Lower lobe of right lung (tissue), 2 donors: ENCODE results near the gene BLM. TPM values are rescaled to one million over a fixed set of nuclear protein-coding genes. Genes with fewer than 3 reads are reported as not detected.
A peak's percentile ranks its signal among the peaks of the same experiment; 100 is the strongest.

Experiments
- ATAC-seq, 2 donors: fragments of 200-7000 bp; cut with Tn5 transposase; one replicate each; pipeline ENCODE4 v1.9.1; 2020 to 2022; ENCODE audit warnings: mild to moderate bottlenecking in 2 of 2, moderate library complexity in 2 of 2
- DNase-seq: peaks from one replicate; pipeline ENCODE4 v3.0.0-alpha.2; 2020
- H3K27ac ChIP-seq: fragments of 200-600 bp; one replicate; pipeline ENCODE4 v1.8.0; 2022
- H3K27me3 ChIP-seq: fragments of 200-600 bp; one replicate; pipeline ENCODE4 v1.8.0; 2022; ENCODE audit warnings: low read depth
- H3K36me3 ChIP-seq: fragments of 200-600 bp; one replicate; pipeline ENCODE4 v1.8.0; 2022; ENCODE audit warnings: mild to moderate bottlenecking
- H3K4me1 ChIP-seq: fragments of 200-600 bp; one replicate; pipeline ENCODE4 v1.8.0; 2022
- H3K4me3 ChIP-seq: fragments of 200-600 bp; one replicate; pipeline ENCODE4 v1.8.0; 2022; ENCODE audit warnings: mild to moderate bottlenecking
- H3K9me3 ChIP-seq: fragments of 200-600 bp; one replicate; pipeline ENCODE4 v1.8.0; 2022
- CTCF ChIP-seq: fragments of 200-600 bp; IDR thresholded peaks from one replicate; pipeline ENCODE4 v1.8.0; 2022; ENCODE audit warnings: antibody characterized with exemption, mild to moderate bottlenecking
- intact Hi-C: fragments of 100-400 bp; cut with DNase I; formaldehyde crosslinking; loops from one replicate; pipeline ENCODE4 v1.11.0; 2022
- total RNA-seq: library from RNA; stranded (reverse); fragmentation: NEBNext Ultra II Directional; extraction: Animal tissue kit (Norgen Biotek cat#: 25700); gene quantifications from one replicate; pipeline ENCODE4 v1.2.1, GENCODE V29; 2021
- donor health status: DM: no; HTN: yes; CAD: no; lungs with severe emphysema.

Gene BLM
- total RNA-seq, 1 donor from 2014 or later = 2.0 TPM

GRCh38 chr15:90838139-90838538 lies 121.0 kb downstream of the BLM start:
- intact Hi-C loops = no loop called here
- no peak for TF ChIP-seq CTCF
- Histone ChIP-seq H3K4me3 (no peak overlapping the region), H3K27me3 (no peaks in the 10 kb centered on the region), H3K9me3 (no peaks in the 10 kb centered on the region), H3K4me1 (peaks cover 10% of the 10 kb centered on the region), H3K36me3 (no peaks in the 10 kb centered on the region), H3K27ac (no peak overlapping the region)
- ATAC-seq (peak in 1 of 2 donors; percentile 53), DNase-seq (no peak)

GRCh38 chr15:90838544-90838943 lies 121.4 kb downstream of the BLM start:
- DNase-seq (no peak), ATAC-seq (no peak)
- H3K4me3 ChIP-seq = no peak overlapping the region
- no peak for TF ChIP-seq CTCF
- intact Hi-C loops = no loop called here
- no peak overlapping the region for H3K27ac ChIP-seq
- H3K36me3 ChIP-seq = no peaks in the 10 kb centered on the region
- no peaks in the 10 kb centered on the region for H3K9me3 ChIP-seq
- peaks cover 10% of the 10 kb centered on the region for H3K4me1 ChIP-seq
- H3K27me3 ChIP-seq = no peaks in the 10 kb centered on the region

- H3K4me3 ChIP-seq = peak overlapping the region; percentile 27
- peak overlapping the region; percentile 73 for H3K27ac ChIP-seq
- H3K4me1 ChIP-seq = peaks cover 10% of the 10 kb centered on the region
- DNase-seq (peak; percentile 74), ATAC-seq (peak; percentile 83 to 88)
- H3K36me3 ChIP-seq = no peaks in the 10 kb centered on the region
- no peaks in the 10 kb centered on the region for H3K9me3 ChIP-seq
- TF ChIP-seq CTCF = no peak
- H3K27me3 ChIP-seq = no peaks in the 10 kb centered on the region
- intact Hi-C loops = no loop called here
Observed at GRCh38 chr15:90839187-90840071, 122.3 kb downstream of the BLM start.

- intact Hi-C loops = no loop called here
- TF ChIP-seq CTCF = no peak
- Histone ChIP-seq H3K27ac (peak overlapping the region; percentile 73), H3K4me1 (peaks cover 10% of the 10 kb centered on the region), H3K36me3 (no peaks in the 10 kb centered on the region), H3K27me3 (no peaks in the 10 kb centered on the region), H3K9me3 (no peaks in the 10 kb centered on the region), H3K4me3 (peak overlapping the region; percentile 27)
- DNase-seq = no peak
- ATAC-seq = no peak
Observed at GRCh38 chr15:90840157-90840855, 123.2 kb downstream of the BLM start.

GRCh38 chr15:90840954-90841353 lies 123.8 kb downstream of the BLM start:
- no peak for TF ChIP-seq CTCF
- Histone ChIP-seq H3K27ac (no peak overlapping the region), H3K27me3 (no peaks in the 10 kb centered on the region), H3K9me3 (no peaks in the 10 kb centered on the region), H3K4me3 (no peak overlapping the region), H3K36me3 (no peaks in the 10 kb centered on the region), H3K4me1 (peaks cover 10% of the 10 kb centered on the region)
- DNase-seq (no peak), ATAC-seq (peak in 1 of 2 donors; percentile 13)
- intact Hi-C loops = no loop called here
